ENCODE results near the gene INPP5D.

The INPP5D gene

GRCh38 chr2:233209117-233209532, 149.0 kb downstream of the INPP5D start:
- TF ChIP-seq EZH2 (IDR thresholded peaks at IDR 0.05; ENCODE audit: borderline replicate concordance, low read length): no peak
- H3K4me1 ChIP-seq (ENCODE audit: insufficient read depth, low read length, severe bottlenecking): no peaks in the 10 kb centered on the region
- H3K4me2 ChIP-seq (ENCODE audit: low read length): no peak overlapping the region
- H3K4me3 ChIP-seq (ENCODE audit: low read depth, low read length, poor library complexity, severe bottlenecking): no peak overlapping the region
- H2AFZ ChIP-seq (ENCODE audit: low read length): no peak overlapping the region
- H3K36me3 ChIP-seq (ENCODE audit: insufficient read depth, low read length): peaks cover 7% of the 10 kb centered on the region
- no peaks in the 10 kb centered on the region for H3K27me3 ChIP-seq (ENCODE audit: insufficient read depth, low read length)
- no peaks in the 10 kb centered on the region for H3K9me3 ChIP-seq (ENCODE audit: low read length)
- H3K27ac ChIP-seq (ENCODE audit: low read depth, low read length, poor library complexity, severe bottlenecking): no peak overlapping the region
- no peaks in the 10 kb centered on the region for H3K79me2 ChIP-seq (ENCODE audit: insufficient read depth, low read length)
- no peak overlapping the region for H3K9ac ChIP-seq (ENCODE audit: low read length)
- H3F3A ChIP-seq (ENCODE audit: insufficient read depth, low read length): no peaks in the 10 kb centered on the region
- H4K20me1 ChIP-seq (ENCODE audit: insufficient read depth, low read length): no peaks in the 10 kb centered on the region
- no peaks in the 10 kb centered on the region for H3K9me2 ChIP-seq (ENCODE audit: low read depth, low read length)

DNA sequence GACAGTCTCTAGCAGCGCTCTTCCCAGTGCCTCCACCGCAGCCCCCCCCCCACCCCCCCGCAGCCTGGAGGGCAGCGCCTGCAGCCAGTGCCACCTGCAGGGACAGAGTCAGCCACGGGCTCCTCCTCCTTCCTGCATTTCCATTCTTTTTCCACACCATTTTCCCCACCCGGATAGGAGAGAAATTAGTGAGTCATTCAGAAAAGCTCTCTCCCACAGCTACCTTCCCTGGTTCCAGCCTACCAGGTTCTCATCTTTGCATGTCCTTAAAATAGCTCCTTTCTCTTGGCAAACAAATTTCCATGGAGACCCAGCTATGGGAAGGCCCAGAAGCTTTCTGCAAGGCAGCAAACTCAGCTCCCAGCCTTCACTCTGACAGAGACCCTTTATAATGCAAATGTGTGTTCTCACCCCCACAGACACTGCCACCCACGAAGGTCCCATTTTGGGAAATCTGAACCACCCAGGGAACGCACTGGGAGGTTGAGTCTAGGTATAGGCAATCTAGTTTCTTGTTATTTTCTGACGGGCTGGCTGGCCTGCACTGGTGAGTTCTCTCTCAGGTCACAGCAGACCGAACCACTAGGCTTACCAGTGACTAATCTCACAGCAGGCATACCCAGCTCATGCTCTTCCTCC, 149.5 kb downstream of the INPP5D start:
- no peak overlapping the region for H2AFZ ChIP-seq (ENCODE audit: low read length)
- H3F3A ChIP-seq (ENCODE audit: insufficient read depth, low read length): no peaks in the 10 kb centered on the region
- peaks cover 3% of the 10 kb centered on the region for H3K36me3 ChIP-seq (ENCODE audit: insufficient read depth, low read length)
- no peaks in the 10 kb centered on the region for H4K20me1 ChIP-seq (ENCODE audit: insufficient read depth, low read length)
- H3K4me2 ChIP-seq (ENCODE audit: low read length): no peak overlapping the region
- no peaks in the 10 kb centered on the region for H3K27me3 ChIP-seq (ENCODE audit: insufficient read depth, low read length)
- no peak overlapping the region for H3K27ac ChIP-seq (ENCODE audit: low read depth, low read length, poor library complexity, severe bottlenecking)
- TF ChIP-seq EZH2 (IDR thresholded peaks at IDR 0.05; ENCODE audit: borderline replicate concordance, low read length) (no peak), CTCF (IDR thresholded peaks at IDR 0.05; ENCODE audit: low read length) (no peak)
- no peak overlapping the region for H3K9ac ChIP-seq (ENCODE audit: low read length)
- H3K4me1 ChIP-seq (ENCODE audit: insufficient read depth, low read length, severe bottlenecking): no peaks in the 10 kb centered on the region
- no peak overlapping the region for H3K4me3 ChIP-seq (ENCODE audit: low read depth, low read length, poor library complexity, severe bottlenecking)
- H3K9me2 ChIP-seq (ENCODE audit: low read depth, low read length): no peaks in the 10 kb centered on the region
- H3K9me3 ChIP-seq (ENCODE audit: low read length): no peaks in the 10 kb centered on the region
- no peaks in the 10 kb centered on the region for H3K79me2 ChIP-seq (ENCODE audit: insufficient read depth, low read length)

DNA sequence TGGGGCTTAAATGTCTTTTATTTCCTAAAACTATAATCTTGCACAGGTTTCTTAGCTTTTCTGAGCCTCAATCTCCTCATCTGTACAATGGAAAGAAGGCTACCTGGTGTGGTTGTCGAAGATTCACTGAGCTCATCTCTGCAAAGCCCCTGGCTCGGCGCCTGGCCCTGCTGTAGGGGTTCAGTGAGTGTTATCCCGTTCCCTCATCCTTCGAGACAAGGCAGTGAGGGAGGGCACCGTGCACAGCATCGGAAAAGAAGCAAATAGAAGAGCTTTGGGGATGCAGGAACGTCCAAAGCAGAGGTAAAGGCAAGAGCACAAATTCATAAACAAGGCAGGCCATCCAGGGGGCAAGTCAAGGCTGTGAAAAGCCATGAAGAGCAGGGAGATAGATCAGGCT, 150.1 kb downstream of the INPP5D start:
- no peaks in the 10 kb centered on the region for H3K9me3 ChIP-seq (ENCODE audit: low read length)
- no peak for TF ChIP-seq CTCF (IDR thresholded peaks at IDR 0.05; ENCODE audit: low read length)
- no peak for TF ChIP-seq EZH2 (IDR thresholded peaks at IDR 0.05; ENCODE audit: borderline replicate concordance, low read length)
- no peaks in the 10 kb centered on the region for H4K20me1 ChIP-seq (ENCODE audit: insufficient read depth, low read length)
- H3K27me3 ChIP-seq (ENCODE audit: insufficient read depth, low read length): no peaks in the 10 kb centered on the region
- H3K27ac ChIP-seq (ENCODE audit: low read depth, low read length, poor library complexity, severe bottlenecking): no peak overlapping the region
- H3F3A ChIP-seq (ENCODE audit: insufficient read depth, low read length): no peaks in the 10 kb centered on the region
- H3K9ac ChIP-seq (ENCODE audit: low read length): no peak overlapping the region
- no peak overlapping the region for H2AFZ ChIP-seq (ENCODE audit: low read length)
- H3K9me2 ChIP-seq (ENCODE audit: low read depth, low read length): no peaks in the 10 kb centered on the region
- H3K4me2 ChIP-seq (ENCODE audit: low read length): no peak overlapping the region
- H3K36me3 ChIP-seq (ENCODE audit: insufficient read depth, low read length): no peaks in the 10 kb centered on the region; the same call in 1 of the 2 replicates
- H3K4me3 ChIP-seq (ENCODE audit: low read depth, low read length, poor library complexity, severe bottlenecking): no peak overlapping the region
- H3K79me2 ChIP-seq (ENCODE audit: insufficient read depth, low read length): no peaks in the 10 kb centered on the region
- no peaks in the 10 kb centered on the region for H3K4me1 ChIP-seq (ENCODE audit: insufficient read depth, low read length, severe bottlenecking)

Data from OCI-LY1 (cell line).